ENCODE measurements around the gene MBD6.
"Not testable (repeated sequence)": the region's sequence is repeated elsewhere in the genome, so short reads cannot be mapped to it uniquely, and the experiment has no call there.

The MBD6 gene

DNA sequence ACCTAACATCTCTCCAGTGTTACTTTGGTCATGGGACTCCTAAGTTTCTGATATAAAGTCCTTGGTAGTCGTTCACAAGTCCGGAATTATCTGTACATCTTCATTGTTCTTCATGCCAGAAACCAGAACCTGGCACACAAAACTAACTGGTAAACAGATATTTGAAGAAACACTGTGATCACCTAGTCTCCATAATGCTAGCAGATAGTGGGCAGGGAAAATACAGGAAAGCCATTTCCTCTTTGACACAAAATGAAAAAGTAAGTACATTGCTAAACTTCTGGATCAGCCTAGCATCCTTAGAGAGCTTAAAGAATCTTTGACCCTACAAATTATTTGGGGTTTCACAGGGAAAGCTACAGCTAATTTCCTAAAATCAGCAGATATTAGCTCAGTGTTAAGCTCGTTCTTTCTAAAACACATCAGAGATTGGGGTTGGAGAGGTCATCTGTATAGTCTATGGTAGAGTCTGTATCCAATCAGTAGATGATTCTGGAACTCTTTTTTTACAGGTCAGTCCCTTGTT lies 7.2 kb upstream of the MBD6 start:
- no peak for DNase-seq (ENCODE audit: low read depth)

DNA sequence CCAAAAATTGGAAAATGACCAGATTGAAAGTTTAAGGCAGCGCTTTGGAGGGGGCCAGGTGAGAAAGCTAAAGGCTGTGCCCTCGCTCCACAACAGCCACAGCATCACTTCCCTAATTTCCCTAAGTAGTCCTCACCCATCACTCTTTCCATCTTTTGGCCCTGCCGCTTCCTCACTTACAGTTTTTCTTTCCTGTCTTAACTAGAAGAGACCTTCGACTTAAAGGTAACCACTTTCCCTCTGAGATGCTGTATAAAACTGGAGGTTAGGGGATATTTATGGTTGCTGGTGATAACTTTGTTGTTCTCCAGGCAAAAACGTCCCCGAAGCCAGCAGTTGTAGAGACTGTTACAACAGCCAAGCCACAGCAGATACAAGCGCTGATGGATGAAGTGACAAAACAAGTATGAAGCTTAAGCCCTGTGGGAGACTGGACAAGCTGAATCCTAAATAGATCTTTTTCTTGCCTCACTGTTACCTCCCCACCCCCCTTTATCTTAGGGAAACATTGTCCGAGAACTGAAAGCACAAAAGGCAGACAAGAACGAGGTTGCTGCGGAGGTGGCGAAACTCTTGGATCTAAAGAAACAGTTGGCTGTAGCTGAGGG lies 6.6 kb upstream of the MBD6 start:
- DNase-seq (ENCODE audit: low read depth), result no peak

DNA sequence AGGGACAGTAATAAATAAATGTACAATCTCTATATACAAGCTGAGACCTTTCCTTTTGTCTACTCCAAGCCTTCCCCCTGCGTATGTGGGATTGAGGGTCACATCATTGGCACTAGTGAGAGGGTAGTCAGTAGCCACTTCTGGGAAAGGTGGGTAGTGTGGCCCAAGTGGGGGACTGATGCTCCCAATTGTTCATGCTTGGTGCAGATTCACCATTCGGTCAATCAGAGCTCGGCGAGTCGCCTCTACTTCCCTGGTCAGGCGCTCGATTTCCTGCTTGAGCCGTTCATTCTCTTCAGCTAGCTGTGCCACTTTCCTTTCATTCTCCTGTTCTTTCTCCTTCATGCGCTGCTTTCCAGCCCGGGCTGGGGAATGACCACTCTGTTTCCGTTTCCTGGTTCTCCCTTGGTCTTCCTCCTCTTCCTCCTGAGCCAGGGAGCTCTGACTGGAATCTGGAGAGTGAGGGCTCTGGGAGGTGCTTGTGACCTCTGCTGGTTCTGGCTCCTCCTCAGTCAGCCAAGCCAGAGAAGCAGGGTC lies 5.9 kb upstream of the MBD6 start:
- no peak for DNase-seq (ENCODE audit: low read depth)

- DNase-seq (ENCODE audit: low read depth), result no peak
Measured at GRCh38 chr12:57517187-57517586, 5.4 kb upstream of the MBD6 start.

DNA sequence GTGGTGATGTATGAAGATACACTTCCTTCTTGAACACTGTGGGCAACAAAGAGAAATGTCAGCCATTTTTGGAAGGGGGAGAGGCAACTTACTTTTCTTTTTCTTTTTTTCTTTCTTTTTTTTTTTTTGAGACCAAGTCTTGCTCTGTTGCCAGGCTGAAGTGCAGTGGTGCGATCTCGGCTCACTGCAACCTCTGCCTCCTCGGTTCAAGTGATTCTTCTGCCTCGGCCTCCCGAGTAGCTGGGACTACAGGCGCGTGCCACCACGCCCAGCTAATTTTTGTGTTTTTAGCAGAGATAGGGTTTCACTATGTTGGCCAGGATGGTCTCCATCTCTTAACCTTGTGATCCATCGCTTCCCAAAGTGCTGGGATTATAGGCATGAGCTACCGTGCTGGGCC lies 4.9 kb upstream of the MBD6 start:
- not testable (repeated sequence) for DNase-seq (ENCODE audit: low read depth)

DNA sequence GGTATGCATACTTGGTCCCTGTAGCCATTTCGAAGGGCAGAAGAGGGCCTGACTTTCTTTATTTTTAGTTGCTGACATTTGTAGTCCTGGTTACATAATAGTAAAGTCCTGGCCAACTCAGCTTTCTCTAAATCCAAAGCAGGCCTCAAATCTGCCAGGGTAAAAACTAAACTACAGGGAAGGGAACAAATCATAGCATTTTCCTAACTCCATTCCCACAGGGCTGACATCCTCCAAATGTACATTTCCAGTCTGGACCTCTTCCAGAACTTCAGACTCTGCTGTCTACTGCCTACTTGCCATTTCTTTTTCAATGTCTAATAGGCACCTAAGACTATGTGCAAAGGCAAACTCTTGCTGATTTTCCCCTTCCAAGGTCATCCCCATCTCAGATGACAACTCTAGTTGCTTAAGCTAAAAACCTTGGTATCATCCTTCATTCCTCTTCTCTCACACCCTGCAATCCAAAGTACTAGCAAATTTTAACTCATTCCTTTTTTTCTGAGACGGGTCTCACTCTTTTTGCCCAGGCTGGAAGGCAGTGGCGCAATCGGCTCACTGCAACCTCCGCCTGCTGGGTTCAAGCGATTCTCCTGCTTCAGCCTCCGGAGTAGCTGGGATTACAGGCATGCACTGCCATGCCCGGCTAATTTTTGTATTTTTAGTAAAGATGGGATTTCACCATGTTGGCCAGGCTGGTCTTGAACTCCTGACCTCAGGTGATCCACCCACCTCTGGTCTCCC lies 4.3 kb upstream of the MBD6 start:
- DNase-seq (ENCODE audit: low read depth), result no peak

DNA sequence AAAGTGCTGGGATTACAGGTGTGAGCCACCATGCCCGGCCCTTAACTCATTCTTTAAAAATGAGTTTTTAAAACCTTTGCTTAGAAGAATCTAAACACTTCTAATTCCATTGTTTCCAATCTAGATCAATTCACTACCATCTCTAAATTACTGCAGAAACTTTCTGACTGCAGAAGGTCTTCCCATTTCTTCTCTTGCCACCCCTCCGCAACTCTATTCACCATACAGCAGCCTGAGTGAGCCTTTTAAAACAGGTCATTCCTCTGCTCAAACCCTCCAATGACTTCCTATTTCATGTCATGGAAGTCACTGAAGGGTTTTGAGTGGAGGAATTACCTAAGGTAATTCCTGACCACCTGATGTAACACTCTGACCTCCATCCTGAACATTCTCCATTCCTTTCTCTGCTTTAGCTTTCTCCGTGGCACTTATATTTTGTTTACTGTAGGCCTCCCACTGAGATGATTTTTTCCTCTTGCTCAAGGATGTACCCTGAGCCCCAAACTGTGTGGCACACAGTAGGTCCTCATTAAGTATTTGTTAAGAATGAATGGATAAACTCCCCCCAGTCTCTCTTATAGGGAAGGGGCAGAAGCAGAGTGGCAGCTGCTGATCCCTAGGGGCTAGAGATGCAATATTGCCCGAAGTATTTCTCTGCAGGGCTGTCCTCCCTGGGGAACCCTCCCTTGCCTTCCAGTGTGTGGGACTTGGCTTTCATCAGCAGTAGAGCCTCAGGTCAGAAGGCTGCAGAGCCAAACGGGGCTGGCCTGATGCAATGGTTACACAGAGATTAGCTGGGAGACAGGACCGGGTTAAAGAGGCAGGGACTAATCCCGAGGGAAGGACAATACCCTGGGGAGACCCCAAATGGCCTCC lies 3.5 kb upstream of the MBD6 start:
- no peak for DNase-seq (ENCODE audit: low read depth)

DNA sequence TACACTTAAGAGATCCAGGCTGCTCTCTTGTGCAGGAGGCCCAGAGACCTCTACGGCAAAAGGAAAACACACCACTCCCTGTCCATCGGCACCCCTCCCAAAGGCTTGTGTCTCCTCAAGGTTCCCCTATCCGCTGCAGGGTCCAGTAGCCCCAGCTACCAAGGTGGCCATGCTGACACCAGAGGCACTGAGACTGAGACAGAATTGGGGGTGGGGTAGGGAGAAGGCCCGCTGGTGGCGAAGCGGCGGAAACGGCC lies 2.9 kb upstream of the MBD6 start:
- DNase-seq (ENCODE audit: low read depth), result no peak

DNA sequence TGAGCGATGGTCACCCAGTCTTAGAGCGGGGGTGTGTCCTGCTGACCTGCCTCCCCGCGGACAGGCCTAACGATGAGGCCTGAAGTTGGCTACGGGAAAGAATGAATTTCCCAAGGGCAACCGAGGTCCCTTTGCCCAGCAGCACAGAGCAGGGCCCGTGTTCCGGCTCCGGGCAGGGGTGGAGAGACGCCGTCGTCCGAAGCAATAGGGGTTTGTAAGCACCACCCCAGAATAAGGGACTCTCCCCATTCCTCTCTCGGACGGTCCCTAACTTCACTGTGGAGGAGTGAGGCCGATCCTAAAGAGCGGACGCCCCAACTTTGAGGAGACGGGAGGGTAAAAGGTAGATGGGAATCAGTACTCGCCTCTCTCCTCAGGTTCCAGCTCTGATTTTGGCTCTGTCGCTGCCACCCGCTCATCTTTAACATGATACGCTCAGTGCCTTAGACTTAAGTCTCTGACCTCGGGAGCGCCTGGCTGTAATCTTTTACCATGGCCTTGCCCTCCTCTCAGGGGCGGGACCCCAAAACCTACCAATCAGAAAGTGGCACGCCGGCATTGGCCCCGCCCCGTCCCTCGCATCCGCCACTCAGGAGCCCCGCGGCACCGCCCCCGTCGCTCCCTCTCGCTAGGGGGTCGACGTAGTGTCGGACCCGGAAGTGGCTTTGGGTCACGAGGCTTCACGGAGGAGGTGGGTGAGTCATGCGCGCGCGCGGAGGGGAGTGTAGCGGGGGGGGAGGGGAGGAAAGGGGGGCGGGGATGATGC lies 2.4 kb upstream of the MBD6 start, which contains the start of gene DDIT3:
TSS of gene DDIT3 (minus strand) at position 462 of the 766 bp plus-strand sequence. CDS start 3,108 bp downstream, outside the sequence.
- peak; percentile 98 for DNase-seq (ENCODE audit: low read depth)

- DNase-seq (ENCODE audit: low read depth), result no peak
Measured at GRCh38 chr12:57521525-57522010, 1.1 kb upstream of the MBD6 start.

GRCh38 chr12:57522887-57523705 lies 472 bp downstream of the MBD6 start:
- DNase-seq (ENCODE audit: low read depth), result no peak

DNA sequence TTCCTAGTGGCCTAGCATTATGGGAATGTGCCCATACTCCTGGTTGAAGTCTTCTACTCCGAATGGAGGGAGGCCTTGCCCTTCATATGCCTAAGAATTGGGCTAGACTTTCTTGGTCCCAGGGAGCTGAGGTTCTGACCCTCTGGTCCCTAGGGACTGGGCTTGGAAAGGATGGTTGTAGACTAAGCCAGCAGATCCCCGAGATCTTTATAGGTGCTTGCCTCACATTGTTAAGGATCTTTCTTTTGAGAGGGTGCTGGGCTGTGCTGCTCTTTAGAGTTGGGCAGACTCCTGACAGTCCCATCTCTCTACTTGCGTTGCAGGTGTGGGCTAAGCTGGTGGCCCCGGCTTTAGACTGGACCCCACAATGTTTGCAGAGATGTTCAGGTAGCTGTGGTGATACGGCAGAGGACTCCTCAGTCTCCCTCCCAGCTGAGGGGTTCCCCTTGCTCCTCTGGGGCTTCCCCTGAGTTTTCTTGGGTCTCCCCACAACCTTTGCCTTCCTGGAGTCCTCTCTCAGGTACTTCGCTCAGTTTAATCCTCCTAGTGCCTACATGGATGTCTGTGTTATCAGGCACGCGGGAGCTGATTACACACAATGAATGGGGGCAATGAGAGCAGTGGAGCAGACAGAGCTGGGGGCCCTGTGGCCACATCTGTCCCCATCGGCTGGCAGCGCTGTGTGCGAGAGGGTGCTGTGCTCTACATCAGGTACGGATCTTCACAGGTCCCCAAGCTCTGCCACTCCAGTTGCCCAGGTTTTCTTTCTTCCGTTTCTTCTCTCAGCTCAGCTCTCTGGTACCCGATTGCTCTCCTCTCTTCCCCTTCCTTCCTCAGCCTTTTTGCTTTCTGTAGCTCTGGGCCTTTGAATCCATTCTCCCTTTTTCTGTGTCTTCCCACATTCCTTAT lies 1.3 kb downstream of the MBD6 start:
- no peak for DNase-seq (ENCODE audit: low read depth)

- DNase-seq (ENCODE audit: low read depth), result no peak
Measured at GRCh38 chr12:57524814-57525614, 2.4 kb downstream of the MBD6 start.

DNA sequence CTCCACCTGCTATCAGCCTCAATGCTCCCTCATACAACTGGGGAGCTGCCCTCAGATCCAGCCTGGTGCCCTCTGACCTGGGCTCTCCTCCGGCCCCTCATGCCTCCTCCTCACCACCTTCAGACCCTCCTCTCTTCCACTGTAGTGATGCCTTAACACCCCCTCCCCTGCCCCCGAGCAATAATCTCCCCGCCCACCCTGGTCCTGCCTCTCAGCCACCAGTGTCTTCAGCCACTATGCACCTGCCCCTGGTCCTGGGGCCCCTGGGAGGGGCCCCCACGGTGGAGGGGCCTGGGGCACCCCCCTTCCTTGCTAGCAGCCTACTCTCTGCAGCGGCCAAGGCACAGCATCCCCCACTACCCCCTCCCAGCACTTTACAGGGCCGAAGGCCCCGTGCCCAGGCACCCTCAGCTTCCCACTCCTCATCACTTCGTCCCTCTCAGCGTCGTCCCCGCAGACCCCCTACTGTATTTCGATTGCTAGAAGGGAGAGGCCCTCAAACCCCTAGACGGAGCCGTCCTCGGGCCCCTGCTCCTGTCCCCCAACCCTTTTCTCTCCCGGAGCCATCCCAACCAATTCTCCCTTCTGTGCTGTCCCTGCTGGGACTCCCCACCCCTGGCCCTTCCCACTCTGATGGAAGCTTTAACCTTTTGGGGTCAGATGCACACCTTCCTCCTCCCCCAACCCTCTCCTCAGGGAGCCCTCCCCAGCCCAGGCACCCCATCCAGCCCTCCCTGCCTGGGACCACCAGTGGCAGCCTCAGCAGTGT lies 3.2 kb downstream of the MBD6 start:
- no peak for DNase-seq (ENCODE audit: low read depth)

- no peak for DNase-seq (ENCODE audit: low read depth)
Measured at GRCh38 chr12:57526477-57527126, 4.0 kb downstream of the MBD6 start.

GRCh38 chr12:57527184-57527583 lies 4.6 kb downstream of the MBD6 start:
- DNase-seq (ENCODE audit: low read depth), result no peak

GRCh38 chr12:57528176-57528575 lies 5.6 kb downstream of the MBD6 start:
- DNase-seq (ENCODE audit: low read depth), result no peak
